GM10248 (cell line): ENCODE results near the gene CLEC2L.

Experiments used
- CTCF ChIA-PET: fragments of 300-600 bp; sonication (Branson Sonifier 250); formaldehyde crosslinking; extraction: SDS; loops from one replicate; lab custom pipeline; 2021; ENCODE audit warnings: antibody characterized with exemption; lab: Yijun Ruan, JAX
- POLR2A ChIA-PET: fragments of 350-650 bp; sonication (Branson Sonifier 250); formaldehyde crosslinking; extraction: SDS; loops from one replicate; lab custom pipeline; 2020; ENCODE audit warnings: antibody characterized with exemption; lab: Yijun Ruan, JAX
- DNase-seq: peaks from one replicate; pipeline ENCODE4 v3.0.0; 2012; ENCODE audit errors: extremely low spot score
- TF ChIP-seq, protein P1 (sequence below): IDR thresholded peaks from 2 replicates; pipeline ENCODE4 v1.5.1; 2012; ENCODE audit warnings: mild to moderate bottlenecking, low read depth; ENCODE audit errors: extremely low read depth, missing control alignments, control extremely low read depth

Gene CLEC2L

DNA sequence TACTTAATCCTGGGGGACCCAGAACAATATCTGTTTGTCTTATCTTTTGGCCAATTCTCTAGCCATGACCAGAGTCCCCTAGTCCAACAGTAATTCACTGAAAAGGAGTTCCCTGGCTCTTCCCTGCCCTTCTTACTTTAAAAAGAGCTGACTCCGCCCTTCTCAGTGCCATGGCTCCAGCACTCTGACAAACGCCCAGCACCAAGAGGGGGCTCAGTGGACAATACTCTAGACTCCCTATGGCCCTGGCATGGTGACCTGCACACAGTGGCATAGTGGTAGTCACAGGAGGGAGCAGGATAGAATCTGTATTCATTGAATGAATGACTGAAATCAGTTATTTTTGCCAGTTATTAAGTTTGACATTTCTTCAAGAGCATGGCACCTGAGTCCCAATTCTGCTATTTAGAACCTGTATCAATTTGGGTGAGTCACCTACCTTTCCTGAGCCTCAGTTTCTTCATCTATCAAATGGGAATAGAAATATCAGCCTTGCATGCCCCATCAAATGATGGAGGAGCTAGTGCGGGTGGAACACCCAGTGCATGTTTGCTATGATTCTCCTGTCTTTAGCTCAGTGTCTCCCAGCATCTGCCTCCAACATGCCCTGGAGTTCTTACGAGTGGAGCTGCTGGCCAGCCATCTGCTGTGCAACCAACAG is 69.4 kb downstream of the CLEC2L start:
- CTCF ChIA-PET = interaction anchor here (1.0 to 6.5 kb wide), 5 partner anchors 9 to 28 kb away, joined by 3 to 42 read pairs (median 3); no protein-coding TSS in a partner anchor
- TF ChIP-seq, protein P1, sequence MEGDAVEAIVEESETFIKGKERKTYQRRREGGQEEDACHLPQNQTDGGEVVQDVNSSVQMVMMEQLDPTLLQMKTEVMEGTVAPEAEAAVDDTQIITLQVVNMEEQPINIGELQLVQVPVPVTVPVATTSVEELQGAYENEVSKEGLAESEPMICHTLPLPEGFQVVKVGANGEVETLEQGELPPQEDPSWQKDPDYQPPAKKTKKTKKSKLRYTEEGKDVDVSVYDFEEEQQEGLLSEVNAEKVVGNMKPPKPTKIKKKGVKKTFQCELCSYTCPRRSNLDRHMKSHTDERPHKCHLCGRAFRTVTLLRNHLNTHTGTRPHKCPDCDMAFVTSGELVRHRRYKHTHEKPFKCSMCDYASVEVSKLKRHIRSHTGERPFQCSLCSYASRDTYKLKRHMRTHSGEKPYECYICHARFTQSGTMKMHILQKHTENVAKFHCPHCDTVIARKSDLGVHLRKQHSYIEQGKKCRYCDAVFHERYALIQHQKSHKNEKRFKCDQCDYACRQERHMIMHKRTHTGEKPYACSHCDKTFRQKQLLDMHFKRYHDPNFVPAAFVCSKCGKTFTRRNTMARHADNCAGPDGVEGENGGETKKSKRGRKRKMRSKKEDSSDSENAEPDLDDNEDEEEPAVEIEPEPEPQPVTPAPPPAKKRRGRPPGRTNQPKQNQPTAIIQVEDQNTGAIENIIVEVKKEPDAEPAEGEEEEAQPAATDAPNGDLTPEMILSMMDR = no peak

DNA sequence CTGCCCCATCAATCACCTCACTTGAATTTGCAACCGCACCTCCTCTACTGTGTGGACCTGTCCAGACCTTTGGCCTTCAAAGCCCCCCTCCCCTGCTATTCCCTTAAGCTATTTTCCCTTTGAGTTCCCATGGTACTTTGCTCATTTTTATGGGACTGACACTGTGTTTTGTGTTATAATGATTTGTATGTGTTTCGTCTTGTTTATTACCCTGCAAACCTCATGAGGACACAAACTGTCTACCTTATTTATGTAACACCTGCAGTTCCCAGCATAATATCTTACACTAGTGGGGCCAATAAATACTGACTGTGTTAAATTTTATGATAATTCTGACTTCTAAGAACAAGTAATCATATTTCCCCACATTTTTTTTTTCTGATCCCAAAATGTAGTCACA is 70.6 kb downstream of the CLEC2L start:
- POLR2A ChIA-PET = no interaction called here
- DNase-seq = no peak
- TF ChIP-seq, protein P1 = no peak
- CTCF ChIA-PET = interaction anchor here (0.8 to 6.5 kb wide), 5 partner anchors 8 to 417 kb away, joined by 3 to 42 read pairs (median 3); no protein-coding TSS in a partner anchor

More for the DNA sequence above, 69.4 kb downstream of the CLEC2L start:
- POLR2A ChIA-PET = no interaction called here
- DNase-seq = no peak
